ENCODE data around the gene MARK3.

Gene MARK3

DNA sequence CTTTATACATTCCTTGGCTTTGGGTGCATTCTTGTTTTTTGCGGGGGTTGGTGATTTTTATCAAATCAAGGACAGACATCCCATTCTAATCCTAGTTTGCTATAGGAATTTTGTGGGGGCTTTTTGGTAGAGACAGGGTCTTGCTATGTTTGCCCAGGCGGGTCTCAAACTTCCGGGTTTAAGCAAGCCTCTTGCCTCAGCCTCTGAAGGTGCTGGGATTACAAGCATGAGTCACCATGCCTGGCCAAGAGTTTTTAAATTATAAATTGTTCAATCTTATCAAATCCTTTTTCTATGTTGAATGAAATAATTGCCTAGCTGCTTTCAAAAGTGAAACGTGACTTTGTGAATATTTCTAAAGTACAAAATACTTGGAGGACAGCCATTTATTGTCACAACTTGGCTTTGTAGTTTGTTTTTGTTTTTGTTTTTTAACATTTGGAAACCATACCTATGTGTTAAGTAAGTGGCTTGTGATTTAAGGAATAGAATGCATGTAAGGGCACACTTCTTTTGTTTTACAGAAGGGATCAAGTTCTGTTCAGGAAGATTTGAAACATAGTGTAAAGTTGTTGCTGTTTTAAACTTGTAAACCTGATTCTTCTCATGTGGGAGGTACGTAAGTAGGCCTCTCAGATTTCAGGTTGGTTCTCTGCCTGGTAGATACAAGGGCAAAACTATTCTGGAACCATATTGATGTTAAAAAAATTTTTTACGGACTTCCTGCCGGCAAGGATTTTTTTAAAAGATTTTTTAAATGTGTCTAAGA lies 13.4 kb downstream of the MARK3 start:
- no peak for DNase-seq

- no peak for DNase-seq
These were observed 15.3 kb downstream of the MARK3 start for GRCh38 chr14:103400537-103400936.

- DNase-seq, result no peak
These were observed 16.3 kb downstream of the MARK3 start for GRCh38 chr14:103401223-103402214.

- no peak for DNase-seq
These were observed 17.5 kb downstream of the MARK3 start for GRCh38 chr14:103402695-103403094.

DNA sequence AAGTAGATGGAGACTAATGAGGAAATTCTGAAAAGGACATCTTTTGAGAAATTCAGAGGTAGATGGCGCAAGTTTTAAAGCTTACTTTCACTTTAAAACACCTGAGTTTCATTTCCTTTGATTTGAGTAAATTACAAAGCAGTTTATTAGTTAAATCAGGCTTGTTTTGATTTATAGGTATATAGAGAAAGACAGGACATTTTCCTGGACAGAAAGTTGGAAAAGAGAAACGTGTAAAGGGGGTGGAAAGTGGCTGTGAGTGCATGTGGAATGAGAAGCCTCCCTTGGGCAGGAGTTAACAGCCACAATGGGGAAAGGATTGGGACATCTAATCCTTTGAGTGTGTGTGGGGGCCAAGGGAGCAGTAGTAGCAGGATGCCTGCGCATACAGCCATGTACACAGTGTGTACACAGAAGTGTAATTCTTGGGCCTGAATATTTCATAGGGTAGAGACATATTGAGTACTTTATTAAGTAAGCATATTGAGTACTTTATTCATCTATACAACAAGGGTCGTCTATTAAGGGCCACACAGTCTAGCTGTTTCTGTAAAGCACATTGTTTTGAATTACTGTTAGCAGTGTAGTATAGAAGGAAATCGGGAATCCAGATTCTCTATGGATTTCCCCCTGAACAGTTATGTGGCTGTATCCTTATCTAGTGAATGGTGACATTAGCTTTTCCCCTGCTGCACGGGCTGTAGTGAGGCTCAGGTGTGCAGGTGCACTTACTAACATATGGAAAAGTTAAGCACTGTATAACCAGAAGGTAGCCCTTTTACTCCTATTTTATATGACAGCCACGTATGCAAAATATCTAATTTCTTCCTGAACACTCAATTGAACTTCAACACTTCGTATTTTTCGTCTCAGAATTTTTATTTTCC lies 19.1 kb downstream of the MARK3 start:
- DNase-seq, result no peak

DNA sequence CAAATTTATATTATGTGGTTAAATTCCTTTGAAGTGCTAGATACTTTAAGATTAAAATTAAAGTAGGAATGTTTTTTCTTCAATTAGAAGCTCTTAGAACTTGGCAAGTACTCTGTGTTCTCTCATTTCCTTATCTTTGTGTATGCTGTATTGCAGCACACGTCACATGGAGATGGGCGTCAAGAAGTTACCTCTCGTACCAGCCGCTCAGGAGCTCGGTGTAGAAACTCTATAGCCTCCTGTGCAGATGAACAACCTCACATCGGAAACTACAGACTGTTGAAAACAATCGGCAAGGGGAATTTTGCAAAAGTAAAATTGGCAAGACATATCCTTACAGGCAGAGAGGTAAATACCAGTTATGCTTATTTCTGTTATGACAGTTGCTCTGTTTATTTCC lies 19.7 kb downstream of the MARK3 start:
- no peak for DNase-seq

GRCh38 chr14:103408491-103409155 lies 23.4 kb downstream of the MARK3 start:
- no peak for DNase-seq

DNA sequence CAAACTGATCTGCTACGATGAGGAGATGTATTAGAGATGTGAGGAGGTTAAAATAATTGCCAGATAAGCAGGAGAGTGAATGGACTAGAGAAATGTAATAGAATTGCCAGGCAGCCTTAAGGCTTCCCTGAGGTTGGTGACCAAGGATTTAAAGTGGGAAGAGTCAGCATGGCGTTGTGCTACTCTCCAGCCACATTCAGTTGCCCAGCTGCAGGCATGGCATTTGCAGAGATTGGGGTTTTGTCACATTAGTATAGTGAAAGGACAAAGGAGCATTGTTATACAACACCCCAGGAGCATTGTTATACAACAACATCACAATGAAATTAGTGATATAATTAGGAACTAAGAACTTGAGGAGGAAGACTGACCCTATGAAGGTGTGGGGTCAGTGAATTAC lies 31.7 kb downstream of the MARK3 start:
- no peak for DNase-seq

- no peak for DNase-seq
These were observed 33.2 kb downstream of the MARK3 start for GRCh38 chr14:103418481-103418818.

GRCh38 chr14:103421556-103421955 lies 36.3 kb downstream of the MARK3 start:
- no peak for DNase-seq

DNA sequence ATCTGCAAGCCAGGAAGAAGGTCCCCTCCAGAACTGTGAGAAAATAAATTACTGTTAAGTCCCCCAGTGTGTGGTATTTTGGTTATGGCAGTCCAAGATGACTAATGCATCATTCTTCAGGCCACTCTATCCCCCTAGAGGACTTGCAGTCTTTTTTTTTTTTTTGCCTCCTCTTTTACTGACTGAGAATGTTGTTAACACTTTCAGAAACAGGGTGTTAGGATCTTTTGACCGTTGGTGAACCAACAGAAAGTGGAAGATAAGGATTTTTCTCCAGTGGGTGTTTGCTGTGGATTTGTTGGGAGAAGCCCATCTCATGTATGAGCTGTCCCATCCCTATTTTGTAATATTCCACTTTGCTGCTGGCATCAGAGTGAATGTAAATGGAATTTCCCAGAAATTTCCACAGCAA lies 37.8 kb downstream of the MARK3 start:
- no peak for DNase-seq

- DNase-seq, result peak in 1 of 2 experiments; percentile 21
These were observed 42.5 kb downstream of the MARK3 start for GRCh38 chr14:103427485-103428443.

- DNase-seq, result no peak
These were observed 43.7 kb downstream of the MARK3 start for GRCh38 chr14:103428723-103429556.

GRCh38 chr14:103430358-103430757 lies 45.1 kb downstream of the MARK3 start:
- no peak for DNase-seq

DNA sequence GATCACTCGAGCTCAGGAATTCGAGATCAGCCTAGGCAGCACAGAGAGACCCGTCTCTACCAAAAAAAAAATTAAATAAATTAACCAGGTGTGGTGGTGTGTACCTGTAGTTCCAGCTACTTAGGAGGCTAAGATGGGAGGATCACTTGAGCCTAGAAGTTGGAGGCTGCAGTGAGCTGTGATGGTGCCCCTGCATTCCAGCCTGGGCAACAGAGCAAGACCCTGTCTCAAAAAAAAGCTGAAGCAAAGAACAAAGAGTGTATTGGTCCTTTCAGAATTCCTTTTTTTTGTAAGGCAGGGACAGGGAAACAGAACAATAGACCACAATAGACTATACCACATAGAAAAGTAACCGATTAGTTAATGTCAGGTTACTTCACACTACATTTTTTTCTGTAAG lies 47.4 kb downstream of the MARK3 start:
- DNase-seq, result no peak

DNA sequence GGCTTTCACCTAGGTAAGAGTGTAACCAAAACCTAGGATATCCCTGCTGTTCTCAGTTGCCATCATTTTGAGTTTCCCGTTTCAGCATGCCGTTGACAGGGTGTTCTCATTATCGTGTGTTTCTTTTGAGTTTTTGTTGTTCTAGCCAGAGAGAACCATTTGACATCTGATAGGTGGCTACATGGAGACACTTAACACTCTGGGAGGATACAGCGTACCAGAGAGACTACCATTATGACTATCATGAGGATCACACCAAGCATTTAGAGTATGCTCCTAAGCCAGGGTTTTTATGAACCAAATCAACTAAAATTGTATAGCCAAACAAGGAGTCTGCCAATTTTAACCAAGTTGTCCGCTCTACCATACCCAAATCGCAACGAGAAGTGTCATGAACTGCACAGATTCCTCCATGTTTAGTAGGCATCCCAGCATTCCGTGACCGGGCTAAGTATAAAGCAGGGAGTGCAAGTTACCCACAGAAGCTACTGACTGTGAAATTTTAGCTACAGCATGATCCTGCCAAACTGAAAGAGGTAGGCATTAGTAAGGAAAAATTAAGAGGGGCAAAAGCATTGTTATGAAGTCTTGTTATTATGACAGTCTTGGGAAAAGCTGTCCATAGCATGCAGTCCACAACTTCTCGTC lies 48.8 kb downstream of the MARK3 start:
- no peak for DNase-seq

DNA sequence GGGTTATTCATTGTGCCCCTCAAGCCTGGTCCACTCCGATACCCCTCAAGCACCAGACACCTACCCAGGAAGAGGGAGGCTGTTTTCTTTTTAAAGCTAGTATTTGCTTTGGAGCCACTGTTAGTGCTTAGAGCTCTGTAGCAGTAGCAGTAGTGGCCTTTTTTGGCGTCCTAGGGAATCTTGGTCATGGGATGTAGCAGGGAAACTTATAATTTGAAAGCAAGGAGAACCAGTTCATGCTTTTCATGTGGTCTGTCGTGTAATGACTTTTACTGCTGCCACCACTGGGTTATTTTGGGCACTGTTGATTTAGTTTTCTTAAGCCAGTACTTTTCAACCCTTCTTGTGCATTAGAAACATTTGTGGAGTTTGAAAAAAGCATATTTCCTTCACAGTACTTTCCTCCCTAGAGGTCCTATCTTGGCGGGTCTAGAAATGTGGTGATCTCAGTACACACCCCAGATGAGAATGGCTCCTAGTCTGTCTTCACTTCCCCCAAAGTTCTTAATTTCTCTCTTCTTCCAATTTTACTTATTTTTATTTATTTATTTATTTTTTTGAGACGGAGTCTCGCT lies 49.7 kb downstream of the MARK3 start:
- no peak for DNase-seq

DNA sequence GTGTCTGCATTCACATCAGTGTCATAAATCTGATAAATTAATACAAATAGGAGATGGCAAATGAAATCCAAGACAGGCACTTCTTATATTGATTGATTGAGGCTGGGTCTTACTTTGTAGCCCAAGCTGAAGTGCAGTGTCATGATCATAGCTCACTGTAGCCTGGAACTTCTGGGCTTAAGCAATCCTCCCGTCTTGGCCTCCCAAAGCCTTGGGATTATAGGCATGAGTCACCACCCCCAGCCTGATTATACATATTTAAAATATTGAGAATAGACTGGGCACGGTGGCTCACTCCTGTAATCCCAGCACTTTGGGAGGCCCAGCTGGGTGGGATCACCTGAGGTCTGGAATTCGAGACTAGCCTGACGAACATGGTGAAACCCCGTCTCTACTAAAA lies 51.3 kb downstream of the MARK3 start:
- no peak for DNase-seq

DNA sequence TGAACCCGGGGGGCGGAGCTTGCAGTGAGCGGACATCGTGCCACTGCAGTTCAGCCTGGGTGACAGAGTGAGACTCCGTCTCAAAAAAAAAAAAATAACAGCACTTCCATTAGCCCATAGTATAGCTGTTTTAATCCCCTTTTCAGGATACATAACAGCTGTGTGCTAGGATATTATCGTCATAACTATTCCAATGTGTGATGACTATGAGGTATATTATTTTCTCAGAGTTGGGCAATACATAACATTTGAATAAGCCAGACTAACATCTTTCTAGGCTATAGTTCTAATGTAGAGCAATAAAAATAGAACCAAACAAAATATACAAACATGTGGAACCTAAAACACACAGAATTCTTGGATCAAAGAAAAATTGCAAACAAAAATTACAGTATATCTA lies 57.1 kb downstream of the MARK3 start:
- DNase-seq, result no peak
